IPS-20b (cell line): ENCODE results near the gene PACRG.

Experiments
- H3K27ac ChIP-seq: one replicate; pipeline ENCODE4 v1.5.1; 2013; ENCODE audit warnings: low read length
- H3K27me3 ChIP-seq: 2 replicates; pipeline ENCODE4 v1.6.1; 2013; ENCODE audit warnings: mild to moderate bottlenecking, low read length, inconsistent platforms; ENCODE audit not compliant: insufficient read depth
- H3K36me3 ChIP-seq: 2 replicates; pipeline ENCODE4 v1.6.1; 2013; ENCODE audit warnings: low read depth, mild to moderate bottlenecking, inconsistent platforms, low read length, moderate library complexity; ENCODE audit not compliant: insufficient read depth
- H3K4me1 ChIP-seq: 2 replicates; pipeline ENCODE4 v1.6.1; 2013; ENCODE audit warnings: mild to moderate bottlenecking, control low read depth, inconsistent platforms, low read length, moderate library complexity; ENCODE audit not compliant: insufficient read depth
- H3K4me3 ChIP-seq: 2 replicates; pipeline ENCODE4 v1.5.1; 2013; ENCODE audit warnings: mild to moderate bottlenecking, low read length, inconsistent platforms
- H3K9ac ChIP-seq: 2 replicates; pipeline ENCODE4 v1.6.1; 2013; ENCODE audit warnings: low read depth, mild to moderate bottlenecking, inconsistent platforms, low read length, moderate library complexity
- H3K9me3 ChIP-seq: 2 replicates; pipeline ENCODE4 v1.6.1; 2013; ENCODE audit warnings: mild to moderate bottlenecking, low read depth, low read length, inconsistent platforms; ENCODE audit not compliant: insufficient read depth

Gene PACRG

GRCh38 chr6:163318071-163318786 lies 590.5 kb downstream of the PACRG start:
- Histone ChIP-seq H3K27me3 (no peaks in the 10 kb centered on the region), H3K27ac (no peak overlapping the region), H3K4me1 (no peaks in the 10 kb centered on the region), H3K9me3 (no peaks in the 10 kb centered on the region), H3K9ac (no peak overlapping the region), H3K4me3 (no peak overlapping the region), H3K36me3 (no peaks in the 10 kb centered on the region)

- no peaks in the 10 kb centered on the region for H3K9me3 ChIP-seq
- H3K4me1 ChIP-seq: no peaks in the 10 kb centered on the region
- no peak overlapping the region for H3K4me3 ChIP-seq
- no peak overlapping the region for H3K9ac ChIP-seq
- no peaks in the 10 kb centered on the region for H3K27me3 ChIP-seq
- no peak overlapping the region for H3K27ac ChIP-seq
- no peaks in the 10 kb centered on the region for H3K36me3 ChIP-seq
These were observed 592.0 kb downstream of the PACRG start for GRCh38 chr6:163319609-163320366.

GRCh38 chr6:163320402-163320801 lies 592.6 kb downstream of the PACRG start:
- Histone ChIP-seq H3K27me3 (no peaks in the 10 kb centered on the region), H3K4me1 (no peaks in the 10 kb centered on the region), H3K9me3 (no peaks in the 10 kb centered on the region), H3K36me3 (no peaks in the 10 kb centered on the region), H3K27ac (no peak overlapping the region), H3K4me3 (no peak overlapping the region), H3K9ac (no peak overlapping the region)

GRCh38 chr6:163320804-163321203 lies 593.0 kb downstream of the PACRG start:
- Histone ChIP-seq H3K4me3 (no peak overlapping the region), H3K9me3 (no peaks in the 10 kb centered on the region), H3K27ac (no peak overlapping the region), H3K9ac (no peak overlapping the region), H3K4me1 (no peaks in the 10 kb centered on the region), H3K27me3 (no peaks in the 10 kb centered on the region), H3K36me3 (no peaks in the 10 kb centered on the region)

GRCh38 chr6:163321717-163322116 lies 593.9 kb downstream of the PACRG start:
- H3K4me3 ChIP-seq: no peak overlapping the region
- no peaks in the 10 kb centered on the region for H3K36me3 ChIP-seq
- H3K27me3 ChIP-seq: no peaks in the 10 kb centered on the region
- H3K9ac ChIP-seq: no peak overlapping the region
- no peaks in the 10 kb centered on the region for H3K9me3 ChIP-seq
- H3K27ac ChIP-seq: no peak overlapping the region
- H3K4me1 ChIP-seq: no peaks in the 10 kb centered on the region

- no peak overlapping the region for H3K27ac ChIP-seq
- 0 out of 2 replicates have a peak, but pooled peaks cover 4% of the 10 kb centered on the region for H3K9me3 ChIP-seq
- H3K36me3 ChIP-seq: no peaks in the 10 kb centered on the region
- H3K9ac ChIP-seq: no peak overlapping the region
- H3K27me3 ChIP-seq: no peaks in the 10 kb centered on the region
- no peak overlapping the region for H3K4me3 ChIP-seq
- no peaks in the 10 kb centered on the region for H3K4me1 ChIP-seq
These were observed 595.5 kb downstream of the PACRG start for GRCh38 chr6:163323274-163323673.

GRCh38 chr6:163323705-163324104 lies 595.9 kb downstream of the PACRG start:
- Histone ChIP-seq H3K9ac (no peak overlapping the region), H3K27ac (no peak overlapping the region), H3K4me1 (no peaks in the 10 kb centered on the region), H3K9me3 (0 out of 2 replicates have a peak, but pooled peaks cover 4% of the 10 kb centered on the region), H3K36me3 (no peaks in the 10 kb centered on the region), H3K27me3 (no peaks in the 10 kb centered on the region), H3K4me3 (no peak overlapping the region)

- Histone ChIP-seq H3K27ac (no peak overlapping the region), H3K9me3 (0 out of 2 replicates have a peak, but pooled peaks cover 4% of the 10 kb centered on the region), H3K36me3 (no peaks in the 10 kb centered on the region), H3K27me3 (no peaks in the 10 kb centered on the region), H3K9ac (no peak overlapping the region), H3K4me1 (no peaks in the 10 kb centered on the region), H3K4me3 (no peak overlapping the region)
These were observed 596.5 kb downstream of the PACRG start for GRCh38 chr6:163324326-163324687.

- peaks cover 2% of the 10 kb centered on the region; the same call in 1 of the 2 replicates for H3K4me1 ChIP-seq
- H3K36me3 ChIP-seq: no peaks in the 10 kb centered on the region
- H3K27me3 ChIP-seq: no peaks in the 10 kb centered on the region
- H3K27ac ChIP-seq: no peak overlapping the region
- H3K9ac ChIP-seq: no peak overlapping the region
- H3K9me3 ChIP-seq: 0 out of 2 replicates have a peak, but pooled peaks cover 4% of the 10 kb centered on the region
- no peak overlapping the region for H3K4me3 ChIP-seq
These were observed 597.1 kb downstream of the PACRG start for GRCh38 chr6:163324688-163325389.

- Histone ChIP-seq H3K4me3 (no peak overlapping the region), H3K36me3 (no peaks in the 10 kb centered on the region), H3K27ac (no peak overlapping the region), H3K27me3 (no peaks in the 10 kb centered on the region), H3K9ac (no peak overlapping the region), H3K4me1 (peaks cover 4% of the 10 kb centered on the region; the same call in 1 of the 2 replicates), H3K9me3 (0 out of 2 replicates have a peak, but pooled peaks cover 4% of the 10 kb centered on the region)
These were observed 597.6 kb downstream of the PACRG start for GRCh38 chr6:163325390-163325784.

- Histone ChIP-seq H3K9ac (no peak overlapping the region), H3K4me1 (peaks cover 4% of the 10 kb centered on the region; the same call in 1 of the 2 replicates), H3K27me3 (no peaks in the 10 kb centered on the region), H3K36me3 (no peaks in the 10 kb centered on the region), H3K4me3 (no peak overlapping the region), H3K27ac (no peak overlapping the region), H3K9me3 (0 out of 2 replicates have a peak, but pooled peaks cover 4% of the 10 kb centered on the region)
These were observed 599.5 kb downstream of the PACRG start for GRCh38 chr6:163327165-163327880.
